Parathyroid adenoma (tissue), 2 donors: ENCODE data around the gene NPIPA3.
"Not testable (repeated sequence)": the region's sequence is repeated elsewhere in the genome, so short reads cannot be mapped to it uniquely, and the experiment has no call there.

Experiments used
- H2AFZ ChIP-seq: fragments of 300-600 bp; sonication (generic); one replicate; pipeline ENCODE4 v1.7.0; 2017; ENCODE audit warnings: antibody characterized with exemption, mild to moderate bottlenecking
- H3K27ac ChIP-seq: fragments of 300-600 bp; sonication (generic); one replicate; pipeline ENCODE4 v1.7.0; 2017
- H3K27me3 ChIP-seq: fragments of 300-600 bp; sonication (generic); one replicate; pipeline ENCODE4 v1.7.0; 2017; ENCODE audit warnings: low read length; ENCODE audit not compliant: control insufficient read depth, insufficient read depth
- H3K36me3 ChIP-seq: fragments of 300-600 bp; sonication (generic); one replicate; pipeline ENCODE4 v1.7.0; 2017; ENCODE audit warnings: low read length; ENCODE audit not compliant: control insufficient read depth, insufficient read depth
- H3K4me1 ChIP-seq: fragments of 300-600 bp; sonication (generic); one replicate; pipeline ENCODE4 v1.7.0; 2017; ENCODE audit warnings: control low read depth
- H3K4me2 ChIP-seq: fragments of 300-600 bp; sonication (generic); one replicate; pipeline ENCODE4 v1.7.0; 2017; ENCODE audit warnings: low read length
- H3K4me3 ChIP-seq: fragments of 300-600 bp; sonication (generic); one replicate; pipeline ENCODE4 v1.7.0; 2017; ENCODE audit warnings: low read depth, low read length
- H3K79me2 ChIP-seq: fragments of 300-600 bp; sonication (generic); one replicate; pipeline ENCODE4 v1.7.0; 2017; ENCODE audit warnings: control low read depth
- H3K9ac ChIP-seq: fragments of 300-600 bp; sonication (generic); one replicate; pipeline ENCODE4 v1.7.0; 2017; ENCODE audit warnings: mild to moderate bottlenecking
- H3K9me3 ChIP-seq: fragments of 300-600 bp; sonication (generic); one replicate; pipeline ENCODE4 v1.7.0; 2017; ENCODE audit warnings: low read length; ENCODE audit not compliant: control insufficient read depth
- donor health status: primary hyperparathyroidism.

NPIPA3 gene

GRCh38 chr16:14742273-14743128 is 39.3 kb downstream of the NPIPA3 start, which contains the start of gene NPIPA2:
Gene NPIPA2, plus strand, starts transcription at chr16:14742533. Its CDS starts 5,533 bp downstream, at chr16:14748066.
- H3K79me2 ChIP-seq, H3K4me2 ChIP-seq, H2AFZ ChIP-seq, H3K9ac ChIP-seq, H3K27me3 ChIP-seq, H3K27ac ChIP-seq, H3K9me3 ChIP-seq, H3K4me3 ChIP-seq, H3K36me3 ChIP-seq, H3K4me1 ChIP-seq: not testable (repeated sequence)

GRCh38 chr16:14773654-14774053 is 70.4 kb downstream of the NPIPA3 start:
- not testable (repeated sequence) for H3K4me3 ChIP-seq, H3K27me3 ChIP-seq, H3K9ac ChIP-seq, H3K4me1 ChIP-seq, H3K4me2 ChIP-seq, H3K36me3 ChIP-seq, H3K9me3 ChIP-seq, H3K79me2 ChIP-seq, H2AFZ ChIP-seq, H3K27ac ChIP-seq

DNA sequence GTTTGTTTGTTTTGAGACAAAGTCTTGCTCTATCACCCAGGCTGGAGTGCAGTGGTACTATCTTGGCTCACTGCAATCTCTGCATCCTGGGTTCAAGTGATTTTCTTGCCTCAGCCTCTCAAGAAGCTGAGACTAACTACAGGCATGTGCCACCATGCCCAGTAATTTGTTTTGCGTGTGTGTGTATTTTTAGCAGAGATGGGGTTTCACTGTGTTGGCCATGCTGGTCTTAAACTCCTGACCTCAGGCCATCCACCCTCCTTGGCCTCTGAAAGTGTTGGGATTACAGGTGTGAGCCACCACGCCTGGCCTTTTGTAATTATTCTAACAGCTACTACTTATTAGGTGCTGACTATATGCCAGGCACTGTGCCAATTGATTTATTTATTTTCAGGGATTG is 72.4 kb downstream of the NPIPA3 start:
- not testable (repeated sequence) for H3K9me3 ChIP-seq, H3K4me1 ChIP-seq, H2AFZ ChIP-seq, H3K27ac ChIP-seq, H3K4me3 ChIP-seq, H3K79me2 ChIP-seq, H3K4me2 ChIP-seq, H3K27me3 ChIP-seq, H3K9ac ChIP-seq, H3K36me3 ChIP-seq
